Measurements from ENCODE around the gene CAST. TPM values are rescaled to one million over a fixed set of nuclear protein-coding genes. Genes with fewer than 3 reads are reported as not detected.

CAST gene
- total RNA-seq, 1 donor from 2014 or later: 287 TPM

- Histone ChIP-seq H3K79me2 (ENCODE audit: insufficient read depth, low read length) (peaks cover 18% of the 10 kb centered on the region), H3K27me3 (ENCODE audit: insufficient read depth, low read length) (no peaks in the 10 kb centered on the region), H3K4me2 (ENCODE audit: low read length) (no peak overlapping the region), H4K20me1 (ENCODE audit: insufficient read depth, low read length) (peaks cover 3% of the 10 kb centered on the region), H3K9ac (ENCODE audit: low read length) (no peak overlapping the region), H3K9me3 (ENCODE audit: insufficient read depth, low read depth, low read length) (no peaks in the 10 kb centered on the region), H3K4me3 (ENCODE audit: insufficient read depth, low read depth, low read length) (no peak overlapping the region), H3K36me3 (ENCODE audit: insufficient read depth, low read length) (no peaks in the 10 kb centered on the region), H3K27ac (ENCODE audit: low read depth, low read length) (no peak overlapping the region), H3K4me1 (ENCODE audit: insufficient read depth, low read length) (no peaks in the 10 kb centered on the region), H2AFZ (ENCODE audit: low read depth, low read length) (no peak overlapping the region)
- Mint-ChIP-seq H3K4me1 (ENCODE audit: low read depth, unreplicated experiment) (peaks cover 12% of the 10 kb centered on the region), H3K36me3 (ENCODE audit: low read depth, unreplicated experiment) (peaks cover 11% of the 10 kb centered on the region), H3K27me3 (ENCODE audit: low read depth, unreplicated experiment) (no peaks in the 10 kb centered on the region), H3K9me3 (ENCODE audit: unreplicated experiment) (no peaks in the 10 kb centered on the region), H3K27ac (ENCODE audit: unreplicated experiment) (no peak overlapping the region), H3K4me3 (ENCODE audit: unreplicated experiment) (no peak overlapping the region)
- DNase-seq (ENCODE audit: low read depth) (no peak), FAIRE-seq (no peak)
- TF ChIP-seq EZH2 (IDR thresholded peaks at IDR 0.05; ENCODE audit: insufficient read depth, low read length): no peak
- TF ChIP-seq CTCF (IDR thresholded peaks at IDR 0.05; ENCODE audit: insufficient read depth, low read depth, low read length): no peak
These were observed 28.7 kb downstream of the CAST start for GRCh38 chr5:96690861-96691260.

GRCh38 chr5:96691503-96692303 lies 29.5 kb downstream of the CAST start:
- Mint-ChIP-seq H3K27me3 (ENCODE audit: low read depth, unreplicated experiment) (no peaks in the 10 kb centered on the region), H3K9me3 (ENCODE audit: unreplicated experiment) (no peaks in the 10 kb centered on the region), H3K36me3 (ENCODE audit: low read depth, unreplicated experiment) (peaks cover 6% of the 10 kb centered on the region), H3K27ac (ENCODE audit: unreplicated experiment) (peak overlapping the region; percentile 8), H3K4me1 (ENCODE audit: low read depth, unreplicated experiment) (peaks cover 11% of the 10 kb centered on the region), H3K4me3 (ENCODE audit: unreplicated experiment) (no peak overlapping the region)
- Histone ChIP-seq H3K9me3 (ENCODE audit: insufficient read depth, low read depth, low read length) (no peaks in the 10 kb centered on the region), H3K27me3 (ENCODE audit: insufficient read depth, low read length) (no peaks in the 10 kb centered on the region), H4K20me1 (ENCODE audit: insufficient read depth, low read length) (peaks cover 3% of the 10 kb centered on the region), H3K27ac (ENCODE audit: low read depth, low read length) (no peak overlapping the region), H3K4me3 (ENCODE audit: insufficient read depth, low read depth, low read length) (no peak overlapping the region), H2AFZ (ENCODE audit: low read depth, low read length) (no peak overlapping the region), H3K36me3 (ENCODE audit: insufficient read depth, low read length) (peaks cover 4% of the 10 kb centered on the region), H3K4me2 (ENCODE audit: low read length) (no peak overlapping the region), H3K4me1 (ENCODE audit: insufficient read depth, low read length) (no peaks in the 10 kb centered on the region), H3K9ac (ENCODE audit: low read length) (no peak overlapping the region), H3K79me2 (ENCODE audit: insufficient read depth, low read length) (peaks cover 18% of the 10 kb centered on the region)
- no peak for TF ChIP-seq EZH2 (IDR thresholded peaks at IDR 0.05; ENCODE audit: insufficient read depth, low read length)
- TF ChIP-seq CTCF (IDR thresholded peaks at IDR 0.05; ENCODE audit: insufficient read depth, low read depth, low read length): no peak
- no peak for FAIRE-seq
- DNase-seq (ENCODE audit: low read depth): no peak

GRCh38 chr5:96692441-96692840 lies 30.3 kb downstream of the CAST start:
- Histone ChIP-seq H4K20me1 (ENCODE audit: insufficient read depth, low read length) (peaks cover 3% of the 10 kb centered on the region), H3K9me3 (ENCODE audit: insufficient read depth, low read depth, low read length) (no peaks in the 10 kb centered on the region), H3K27me3 (ENCODE audit: insufficient read depth, low read length) (no peaks in the 10 kb centered on the region), H3K9ac (ENCODE audit: low read length) (no peak overlapping the region), H3K4me2 (ENCODE audit: low read length) (no peak overlapping the region), H3K36me3 (ENCODE audit: insufficient read depth, low read length) (peaks cover 4% of the 10 kb centered on the region), H3K4me1 (ENCODE audit: insufficient read depth, low read length) (no peaks in the 10 kb centered on the region), H3K79me2 (ENCODE audit: insufficient read depth, low read length) (peaks cover 14% of the 10 kb centered on the region), H3K27ac (ENCODE audit: low read depth, low read length) (no peak overlapping the region), H3K4me3 (ENCODE audit: insufficient read depth, low read depth, low read length) (no peak overlapping the region), H2AFZ (ENCODE audit: low read depth, low read length) (no peak overlapping the region)
- TF ChIP-seq CTCF (IDR thresholded peaks at IDR 0.05; ENCODE audit: insufficient read depth, low read depth, low read length): no peak
- no peak for TF ChIP-seq EZH2 (IDR thresholded peaks at IDR 0.05; ENCODE audit: insufficient read depth, low read length)
- peak; percentile 74 for FAIRE-seq
- H3K9me3 Mint-ChIP-seq (ENCODE audit: unreplicated experiment): no peaks in the 10 kb centered on the region
- no peak overlapping the region for H3K27ac Mint-ChIP-seq (ENCODE audit: unreplicated experiment)
- peaks cover 8% of the 10 kb centered on the region for H3K4me1 Mint-ChIP-seq (ENCODE audit: low read depth, unreplicated experiment)
- no peak for DNase-seq (ENCODE audit: low read depth)
- peaks cover 6% of the 10 kb centered on the region for H3K36me3 Mint-ChIP-seq (ENCODE audit: low read depth, unreplicated experiment)
- no peak overlapping the region for H3K4me3 Mint-ChIP-seq (ENCODE audit: unreplicated experiment)
- H3K27me3 Mint-ChIP-seq (ENCODE audit: low read depth, unreplicated experiment): no peaks in the 10 kb centered on the region

Measured in astrocyte (in vitro differentiated cells and primary cell).